ENCODE measurements around the gene PPM1N. TPM values are rescaled to one million over a fixed set of nuclear protein-coding genes. Genes with fewer than 3 reads are reported as not detected.

The PPM1N gene
- polyA plus RNA-seq, 1 donor (not counting 4 experiments of a cell fraction or from before 2014, with no cell fraction given), result 1.9 TPM

- H2AFZ ChIP-seq (ENCODE audit: control insufficient read depth, low read length), result peak overlapping the region; percentile 88
- no peaks in the 10 kb centered on the region for H3K9me1 ChIP-seq (ENCODE audit: control insufficient read depth, extremely low read depth, insufficient read depth, low read length)
- peak overlapping the region; percentile 95 for H3K27ac ChIP-seq (ENCODE audit: control insufficient read depth, insufficient read depth, low read length)
- dilution Hi-C loops (cut with MboI; ENCODE audit: extremely low pct_ligation_motif_present, low sequenced_read_pairs), result no loop called here
- H3K9me3 ChIP-seq (ENCODE audit: control insufficient read depth, low read depth, low read length), result no peaks in the 10 kb centered on the region
- no peaks in the 10 kb centered on the region for H3K27me3 ChIP-seq (ENCODE audit: control insufficient read depth, extremely low read depth, insufficient read depth, low read length)
- peaks cover 36% of the 10 kb centered on the region for H3K79me2 ChIP-seq (ENCODE audit: control insufficient read depth, insufficient read depth, low read length)
- H3K4me1 ChIP-seq (ENCODE audit: control insufficient read depth, extremely low read depth, insufficient read depth, low read length), result peaks cover 26% of the 10 kb centered on the region
- H3K36me3 ChIP-seq (ENCODE audit: control insufficient read depth in 2 of 2, extremely low read depth in 1 of 2, insufficient read depth in 2 of 2, low read length in 2 of 2), result peaks cover 0 to 11% of the 10 kb centered on the region in 2 experiments
- H3K4me3 ChIP-seq (ENCODE audit: control insufficient read depth in 2 of 3, extremely low read depth in 1 of 3, insufficient read depth in 2 of 3, low read depth in 1 of 3, low read length in 3 of 3), result peak overlapping the region; percentile 58 to 86 (median 82)
- H4K20me1 ChIP-seq (ENCODE audit: control insufficient read depth, extremely low read depth, insufficient read depth, low read length), result peaks cover 12% of the 10 kb centered on the region
- no peak for FAIRE-seq
- TF ChIP-seq EZH2 (IDR thresholded peaks at IDR 0.05; ENCODE audit: low read length), result no peak
- TF ChIP-seq, protein P1, sequence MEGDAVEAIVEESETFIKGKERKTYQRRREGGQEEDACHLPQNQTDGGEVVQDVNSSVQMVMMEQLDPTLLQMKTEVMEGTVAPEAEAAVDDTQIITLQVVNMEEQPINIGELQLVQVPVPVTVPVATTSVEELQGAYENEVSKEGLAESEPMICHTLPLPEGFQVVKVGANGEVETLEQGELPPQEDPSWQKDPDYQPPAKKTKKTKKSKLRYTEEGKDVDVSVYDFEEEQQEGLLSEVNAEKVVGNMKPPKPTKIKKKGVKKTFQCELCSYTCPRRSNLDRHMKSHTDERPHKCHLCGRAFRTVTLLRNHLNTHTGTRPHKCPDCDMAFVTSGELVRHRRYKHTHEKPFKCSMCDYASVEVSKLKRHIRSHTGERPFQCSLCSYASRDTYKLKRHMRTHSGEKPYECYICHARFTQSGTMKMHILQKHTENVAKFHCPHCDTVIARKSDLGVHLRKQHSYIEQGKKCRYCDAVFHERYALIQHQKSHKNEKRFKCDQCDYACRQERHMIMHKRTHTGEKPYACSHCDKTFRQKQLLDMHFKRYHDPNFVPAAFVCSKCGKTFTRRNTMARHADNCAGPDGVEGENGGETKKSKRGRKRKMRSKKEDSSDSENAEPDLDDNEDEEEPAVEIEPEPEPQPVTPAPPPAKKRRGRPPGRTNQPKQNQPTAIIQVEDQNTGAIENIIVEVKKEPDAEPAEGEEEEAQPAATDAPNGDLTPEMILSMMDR (optimal IDR thresholded peaks at IDR 0.05 in 1 of 3, IDR thresholded peaks at IDR 0.05 in 1 of 3, conservative IDR thresholded peaks at IDR 0.05 in 1 of 3; ENCODE audit: extremely low read depth in 1 of 3, insufficient read depth in 2 of 3, low read length in 3 of 3), result no peak
- peak overlapping the region; percentile 94 for H3K9ac ChIP-seq (ENCODE audit: control insufficient read depth, extremely low read depth, insufficient read depth, low read length)
- DNase-seq (ENCODE audit: low read depth, low spot score), result no peak
- peak overlapping the region; percentile 100 for H3K4me2 ChIP-seq (ENCODE audit: control insufficient read depth, extremely low read depth, insufficient read depth, low read depth, low read length)
These were observed 7.7 kb downstream of the PPM1N start for GRCh38 chr19:45505996-45506245.

DNA sequence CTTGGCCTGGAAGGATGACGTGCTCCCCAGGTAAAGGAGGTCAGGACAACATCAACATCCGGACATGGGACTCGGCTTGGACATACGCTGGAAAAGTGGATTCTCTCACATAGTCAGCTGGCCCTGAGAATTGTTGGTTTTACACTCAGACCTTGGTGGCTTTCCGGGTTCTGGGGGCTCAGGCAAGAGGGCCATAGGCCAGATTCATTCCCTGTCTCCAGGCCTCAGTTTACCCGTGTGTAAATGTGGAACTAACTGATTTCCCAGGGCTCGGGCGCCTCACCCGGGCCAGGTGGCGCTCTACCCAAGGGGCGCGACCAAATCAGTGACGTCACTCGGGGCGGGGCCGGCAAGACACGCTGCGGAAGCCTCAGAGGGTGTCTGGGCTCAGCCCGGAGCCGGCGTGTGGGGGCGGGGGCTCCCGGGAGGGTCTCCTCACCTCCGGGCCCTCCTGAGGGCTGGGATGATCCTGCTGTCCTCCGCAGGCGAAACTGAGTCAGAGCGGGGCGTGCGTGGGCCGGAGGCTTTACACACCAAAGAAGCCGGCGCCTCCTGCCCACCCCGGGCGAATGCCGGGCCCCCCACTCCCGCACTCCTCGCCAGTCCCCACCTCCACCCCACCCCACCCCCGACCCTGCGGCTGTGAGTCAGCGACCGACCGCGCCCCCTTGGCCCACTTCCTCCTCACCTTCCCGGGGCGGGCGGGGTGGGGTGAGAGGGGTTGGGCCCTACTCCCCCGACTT lies 8.2 kb downstream of the PPM1N start:
- H3K27me3 ChIP-seq (ENCODE audit: control insufficient read depth, extremely low read depth, insufficient read depth, low read length), result no peaks in the 10 kb centered on the region
- TF ChIP-seq, protein P1 (optimal IDR thresholded peaks at IDR 0.05 in 1 of 3, IDR thresholded peaks at IDR 0.05 in 1 of 3, conservative IDR thresholded peaks at IDR 0.05 in 1 of 3; ENCODE audit: extremely low read depth in 1 of 3, insufficient read depth in 2 of 3, low read length in 3 of 3), result peak; percentile 56 to 78 (median 61)
- no peak for TF ChIP-seq EZH2 (IDR thresholded peaks at IDR 0.05; ENCODE audit: low read length)
- peaks cover 3 to 13% of the 10 kb centered on the region in 2 experiments for H3K36me3 ChIP-seq (ENCODE audit: control insufficient read depth in 2 of 2, extremely low read depth in 1 of 2, insufficient read depth in 2 of 2, low read length in 2 of 2)
- peaks cover 17% of the 10 kb centered on the region for H4K20me1 ChIP-seq (ENCODE audit: control insufficient read depth, extremely low read depth, insufficient read depth, low read length)
- DNase-seq (ENCODE audit: low read depth, low spot score), result no peak
- H3K4me2 ChIP-seq (ENCODE audit: control insufficient read depth, extremely low read depth, insufficient read depth, low read depth, low read length), result peak overlapping the region; percentile 100
- peak; percentile 34 for FAIRE-seq
- dilution Hi-C loops (cut with MboI; ENCODE audit: extremely low pct_ligation_motif_present, low sequenced_read_pairs), result no loop called here
- peaks cover 41% of the 10 kb centered on the region for H3K79me2 ChIP-seq (ENCODE audit: control insufficient read depth, insufficient read depth, low read length)
- peaks cover 31% of the 10 kb centered on the region for H3K4me1 ChIP-seq (ENCODE audit: control insufficient read depth, extremely low read depth, insufficient read depth, low read length)
- no peaks in the 10 kb centered on the region for H3K9me3 ChIP-seq (ENCODE audit: control insufficient read depth, low read depth, low read length)
- H3K4me3 ChIP-seq (ENCODE audit: control insufficient read depth in 2 of 3, extremely low read depth in 1 of 3, insufficient read depth in 2 of 3, low read depth in 1 of 3, low read length in 3 of 3), result peak overlapping the region; percentile 58 to 99 (median 86)
- peaks cover 3% of the 10 kb centered on the region for H3K9me1 ChIP-seq (ENCODE audit: control insufficient read depth, extremely low read depth, insufficient read depth, low read length)
- peak overlapping the region; percentile 95 for H3K27ac ChIP-seq (ENCODE audit: control insufficient read depth, insufficient read depth, low read length)
- peak overlapping the region; percentile 94 for H3K9ac ChIP-seq (ENCODE audit: control insufficient read depth, extremely low read depth, insufficient read depth, low read length)
- H2AFZ ChIP-seq (ENCODE audit: control insufficient read depth, low read length), result peak overlapping the region; percentile 88

Data from keratinocyte (primary cell).